Measurements from ENCODE around the gene BEST2.

The BEST2 gene

GRCh38 chr19:12731337-12731736 lies 20.3 kb upstream of the BEST2 start:
- no peak for DNase-seq

- DNase-seq = peak; percentile 76 to 78
Observed at GRCh38 chr19:12733369-12734214, 18.0 kb upstream of the BEST2 start.

- DNase-seq = peak; percentile 96 to 97
Observed at GRCh38 chr19:12736995-12737834, 14.4 kb upstream of the BEST2 start, which contains the start of gene GET3. Gene GET3, plus strand, starts transcription at chr19:12737497. Its CDS starts 9 bp downstream, at chr19:12737506.

- no peak for DNase-seq
Observed at GRCh38 chr19:12737835-12738351, 13.7 kb upstream of the BEST2 start.

- DNase-seq = no peak
Observed at GRCh38 chr19:12745166-12745897, 6.3 kb upstream of the BEST2 start.

- no peak for DNase-seq
Observed at GRCh38 chr19:12748489-12748888, 3.1 kb upstream of the BEST2 start.

GRCh38 chr19:12749938-12750521 lies 1.6 kb upstream of the BEST2 start:
- no peak for DNase-seq

- DNase-seq = no peak
Observed at GRCh38 chr19:12750851-12751250, 740 bp upstream of the BEST2 start.

GRCh38 chr19:12752056-12752781 lies 628 bp downstream of the BEST2 start:
- DNase-seq = no peak

- DNase-seq = no peak
Observed at GRCh38 chr19:12754465-12755196, 3.0 kb downstream of the BEST2 start.

- no peak for DNase-seq
Observed at GRCh38 chr19:12756150-12756883, 4.7 kb downstream of the BEST2 start.

- peak; percentile 78 to 79 for DNase-seq
Observed at GRCh38 chr19:12757544-12758274, 6.1 kb downstream of the BEST2 start.

- no peak for DNase-seq
Observed at GRCh38 chr19:12759686-12760085, 8.1 kb downstream of the BEST2 start.

- no peak for DNase-seq
Observed at GRCh38 chr19:12763100-12763499, 11.5 kb downstream of the BEST2 start.

- no peak for DNase-seq
Observed at GRCh38 chr19:12764698-12765097, 13.1 kb downstream of the BEST2 start.

GRCh38 chr19:12766051-12766521 lies 14.5 kb downstream of the BEST2 start:
- DNase-seq = peak; percentile 66 to 82

GRCh38 chr19:12767150-12767549 lies 15.6 kb downstream of the BEST2 start:
- no peak for DNase-seq

- no peak for DNase-seq
Observed at GRCh38 chr19:12767666-12768065, 16.1 kb downstream of the BEST2 start.

- DNase-seq = peak in 1 of 2 donors; percentile 21
Observed at GRCh38 chr19:12769689-12770088, 18.1 kb downstream of the BEST2 start.

All from inflammatory macrophage (primary cell).